K562 (cell line): ENCODE results near the gene S100A3.

ENCODE experiments used
- ATF2 ChIP-seq: sonication (generic); formaldehyde crosslinking; IDR thresholded peaks from 2 replicates; pipeline ENCODE4 v1.8.1; 2022; ENCODE audit warnings: missing genetic modification reagents
- CTCF ChIP-seq, 3 experiments: IDR thresholded peaks in 2 of 3; conservative IDR thresholded peaks in 1 of 3; 2 replicates each; pipeline ENCODE4 v1.5.1; 2011 to 2012; ENCODE audit warnings: low read length in 3 of 3, mild to moderate bottlenecking in 3 of 3, control low read depth in 2 of 3, improper control_type of control experiment in 1 of 3, inconsistent platforms in 1 of 3, low read depth in 1 of 3, mixed read lengths in 1 of 3, moderate library complexity in 1 of 3; ENCODE audit not compliant: insufficient read depth in 2 of 3
- EZH2 ChIP-seq: IDR thresholded peaks from 2 replicates; pipeline ENCODE4 v1.6.1; 2012; ENCODE audit warnings: low read depth, mild to moderate bottlenecking, inconsistent platforms, low read length, borderline replicate concordance
- GATA2 ChIP-seq: sonication (generic); formaldehyde crosslinking; IDR thresholded peaks from 2 replicates; pipeline ENCODE4 v1.4.0; 2020; ENCODE audit warnings: mild to moderate bottlenecking, missing genetic modification reagents
- HDAC8 ChIP-seq: fragments of 450-650 bp; IDR thresholded peaks from 2 replicates; pipeline ENCODE4 v1.6.1; 2016; ENCODE audit warnings: mild to moderate bottlenecking, missing genetic modification characterization, moderate library complexity, missing compliant biosample characterization
- POLR2A ChIP-seq: fragments of 450-650 bp; conservative IDR thresholded peaks from 2 replicates; pipeline ENCODE4 v1.6.1; 2016
- SREBF2 ChIP-seq: sonication (generic); formaldehyde crosslinking; IDR thresholded peaks from 2 replicates; pipeline ENCODE4 v1.4.0; 2020; ENCODE audit warnings: mild to moderate bottlenecking, missing genetic modification reagents
- ZKSCAN3 ChIP-seq: fragments of 250-450 bp; sonication (Bioruptor Pico); IDR thresholded peaks from 2 replicates; pipeline ENCODE4 v1.4.0; 2020
- TF ChIP-seq, protein P1 (sequence below): sonication (generic); formaldehyde crosslinking; IDR thresholded peaks from 2 replicates; pipeline ENCODE4 v1.8.0; 2022; ENCODE audit warnings: mild to moderate bottlenecking, missing genetic modification reagents

- no peak for TF ChIP-seq ATF2 (CRISPR knock-in tag)
- no peak; the same call in 1 of the 2 replicates for TF ChIP-seq POLR2A
- TF ChIP-seq SREBF2 (CRISPR knock-in tag) = no peak
- no peak for TF ChIP-seq EZH2
- TF ChIP-seq CTCF (IDR thresholded peaks at IDR 0.05 in 2 of 3, conservative IDR thresholded peaks at IDR 0.05 in 1 of 3; ENCODE audit: insufficient read depth in 2 of 3, low read depth in 1 of 3, low read length in 3 of 3) = peak; percentile 22 to 41 (median 25); a peak in 5 of 6 replicates
- TF ChIP-seq ZKSCAN3 = no peak
- no peak for TF ChIP-seq HDAC8 (tag)
- TF ChIP-seq GATA2 (CRISPR knock-in tag) = no peak
- TF ChIP-seq, protein P1, sequence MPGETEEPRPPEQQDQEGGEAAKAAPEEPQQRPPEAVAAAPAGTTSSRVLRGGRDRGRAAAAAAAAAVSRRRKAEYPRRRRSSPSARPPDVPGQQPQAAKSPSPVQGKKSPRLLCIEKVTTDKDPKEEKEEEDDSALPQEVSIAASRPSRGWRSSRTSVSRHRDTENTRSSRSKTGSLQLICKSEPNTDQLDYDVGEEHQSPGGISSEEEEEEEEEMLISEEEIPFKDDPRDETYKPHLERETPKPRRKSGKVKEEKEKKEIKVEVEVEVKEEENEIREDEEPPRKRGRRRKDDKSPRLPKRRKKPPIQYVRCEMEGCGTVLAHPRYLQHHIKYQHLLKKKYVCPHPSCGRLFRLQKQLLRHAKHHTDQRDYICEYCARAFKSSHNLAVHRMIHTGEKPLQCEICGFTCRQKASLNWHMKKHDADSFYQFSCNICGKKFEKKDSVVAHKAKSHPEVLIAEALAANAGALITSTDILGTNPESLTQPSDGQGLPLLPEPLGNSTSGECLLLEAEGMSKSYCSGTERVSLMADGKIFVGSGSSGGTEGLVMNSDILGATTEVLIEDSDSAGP (CRISPR knock-in tag) = no peak
These were observed 10.7 kb downstream of the S100A3 start for GRCh38 chr1:153538315-153538821.
